Raji (cell line): ENCODE data around the gene SERTAD1.

Experiments
- POLR2A ChIP-seq: IDR thresholded peaks from 2 replicates; pipeline ENCODE4 v1.6.1; 2011; ENCODE audit warnings: low read depth, low read length, control low read depth; ENCODE audit not compliant: insufficient read depth

Gene SERTAD1

DNA sequence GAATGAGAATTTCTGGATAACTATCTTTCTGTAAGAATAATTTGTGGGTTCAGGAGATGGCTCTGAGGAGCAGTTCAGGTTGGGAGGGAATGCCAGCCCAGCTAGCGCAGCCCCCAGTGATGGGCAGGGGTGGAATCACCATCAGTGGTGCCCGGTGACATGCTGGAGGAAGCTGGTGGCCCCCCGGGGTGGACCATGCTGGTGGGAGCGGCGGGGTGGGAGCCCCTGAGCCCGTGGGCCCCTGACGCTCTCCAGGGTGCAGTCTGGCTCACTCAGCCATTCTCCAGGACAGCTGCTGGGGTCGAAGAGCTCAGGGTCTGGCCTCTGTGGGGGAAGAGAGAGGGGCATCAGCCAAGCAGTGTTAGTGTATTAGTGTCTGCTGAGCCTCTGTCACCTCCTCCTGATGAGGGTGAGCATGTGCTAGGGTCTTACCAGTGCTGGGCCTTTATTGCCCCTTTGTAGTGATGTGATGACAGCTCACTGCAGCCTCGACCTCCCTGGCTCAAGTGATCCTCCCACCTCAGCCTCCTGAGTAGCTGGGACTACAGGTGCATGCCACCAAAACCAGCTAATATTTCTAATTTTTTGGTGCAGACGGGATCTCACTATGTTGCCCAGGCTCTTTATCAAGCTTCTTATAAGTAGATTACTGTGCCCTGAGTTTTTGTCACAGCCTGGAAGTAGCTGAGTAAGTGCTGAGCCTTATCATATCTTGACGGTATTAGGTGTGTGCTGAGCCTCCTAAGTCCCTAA is 46.2 kb downstream of the SERTAD1 start:
- no peak for TF ChIP-seq POLR2A

DNA sequence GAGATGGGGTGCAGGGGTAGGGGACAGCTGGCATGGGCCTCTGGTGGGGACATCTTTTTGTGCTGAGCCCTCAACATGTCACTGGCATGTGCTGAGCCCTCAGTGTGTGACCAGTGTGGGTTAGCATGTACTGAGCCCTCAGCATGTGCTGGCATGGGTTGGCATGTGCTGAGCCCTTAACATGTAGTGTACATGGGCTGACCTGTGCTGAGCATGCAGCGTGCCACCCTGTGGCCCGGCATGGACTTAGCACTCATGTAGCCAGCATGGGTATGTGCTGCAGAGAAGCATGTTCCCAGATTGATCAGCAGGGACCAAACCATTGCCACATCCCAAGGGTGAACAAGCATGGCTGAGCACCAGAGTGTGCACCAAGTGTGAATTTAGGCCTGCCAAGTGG is 47.3 kb downstream of the SERTAD1 start:
- TF ChIP-seq POLR2A: no peak

DNA sequence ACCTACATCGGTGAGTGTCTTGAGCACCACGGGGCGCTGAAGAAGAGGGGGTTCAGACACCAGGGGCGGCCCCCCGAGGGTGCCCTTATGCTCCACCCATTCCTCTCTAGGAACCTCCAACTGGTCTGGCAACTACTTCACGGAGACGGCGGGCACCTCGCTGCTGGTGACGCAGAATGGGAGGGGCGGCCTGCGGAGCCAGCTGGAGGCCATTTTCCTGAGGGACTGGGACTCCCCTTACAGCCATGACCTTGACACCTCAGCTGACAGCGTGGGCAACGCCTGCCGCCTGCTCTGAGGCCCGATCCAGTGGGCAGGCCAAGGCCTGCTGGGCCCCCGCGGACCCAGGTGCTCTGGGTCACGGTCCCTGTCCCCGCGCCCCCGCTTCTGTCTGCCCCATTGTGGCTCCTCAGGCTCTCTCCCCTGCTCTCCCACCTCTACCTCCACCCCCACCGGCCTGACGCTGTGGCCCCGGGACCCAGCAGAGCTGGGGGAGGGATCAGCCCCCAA is 47.9 kb downstream of the SERTAD1 start:
- no peak for TF ChIP-seq POLR2A

DNA sequence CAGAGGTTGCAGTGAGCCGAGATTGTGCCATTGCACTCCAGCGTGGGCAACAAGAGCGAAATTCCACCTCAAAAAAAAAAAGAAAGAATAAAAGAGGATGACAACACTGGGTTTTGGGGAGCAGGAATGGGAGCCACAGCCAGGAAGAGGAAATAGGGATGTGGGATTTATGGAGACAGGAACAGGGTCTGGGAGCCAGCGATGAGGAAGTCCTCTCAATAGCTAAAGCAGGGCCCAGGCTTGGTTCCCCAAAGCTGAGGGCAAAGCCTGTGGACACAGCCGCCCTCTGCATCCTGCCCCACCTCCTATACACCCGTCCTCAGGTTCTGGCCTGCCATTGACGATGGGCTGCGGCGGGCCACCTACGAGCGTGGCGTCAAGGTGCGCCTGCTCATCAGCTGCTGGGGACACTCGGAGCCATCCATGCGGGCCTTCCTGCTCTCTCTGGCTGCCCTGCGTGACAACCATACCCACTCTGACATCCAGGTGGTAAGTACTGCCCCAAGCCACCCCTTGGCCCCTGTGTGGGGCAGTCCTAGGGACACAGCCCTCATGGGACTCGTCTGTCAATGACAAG is 49.4 kb downstream of the SERTAD1 start:
- TF ChIP-seq POLR2A: no peak

DNA sequence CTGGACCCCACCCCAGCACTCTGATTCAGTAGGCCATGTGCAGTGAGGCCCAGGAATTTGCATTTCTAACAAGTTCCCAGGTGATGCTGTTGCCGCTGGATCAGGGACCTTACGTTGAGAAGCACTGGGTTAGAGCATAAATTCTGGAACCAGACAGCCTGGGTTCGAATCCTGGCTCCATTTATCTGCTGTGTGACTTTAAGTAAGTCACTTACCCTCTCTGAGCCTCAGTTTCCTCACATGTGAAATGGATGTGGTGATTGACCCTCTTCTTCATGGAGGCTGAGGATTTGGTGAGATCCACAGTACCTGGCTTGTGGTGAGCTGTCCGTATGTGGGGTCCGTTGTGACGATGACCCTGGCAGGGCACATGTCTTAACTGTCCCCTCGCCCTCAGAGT is 51.7 kb downstream of the SERTAD1 start:
- TF ChIP-seq POLR2A: no peak

DNA sequence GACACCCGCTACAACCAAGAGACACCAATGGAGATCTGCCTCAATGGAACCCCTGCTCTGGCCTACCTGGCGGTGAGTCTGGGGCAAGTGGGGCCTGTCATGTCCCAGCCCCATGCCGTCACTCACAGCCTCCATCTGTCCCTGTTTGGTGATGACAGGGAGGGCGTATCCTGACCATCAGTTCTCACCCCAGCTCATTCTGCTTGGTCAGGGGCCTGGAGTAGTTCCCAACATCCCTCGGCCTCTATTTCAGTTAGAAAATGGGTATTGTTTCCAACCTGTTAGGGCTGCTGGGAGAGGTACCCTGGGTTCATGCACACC is 54.0 kb downstream of the SERTAD1 start:
- TF ChIP-seq POLR2A: no peak
